Subcutaneous abdominal adipose tissue (tissue), 5 donors: ENCODE measurements around the gene CA12.
A peak's percentile ranks its signal among the peaks of the same experiment; 100 is the strongest.

Experiments
- H3K27ac ChIP-seq: one replicate; pipeline ENCODE4 v1.7.0; 2013; ENCODE audit warnings: low read depth, mild to moderate bottlenecking, inconsistent platforms, low read length, moderate library complexity
- H3K27me3 ChIP-seq, 5 donors: one replicate each; pipeline ENCODE4 v1.7.0; 2013; ENCODE audit warnings: low read length in 5 of 5, inconsistent platforms in 1 of 5; ENCODE audit not compliant: control insufficient read depth in 5 of 5, insufficient read depth in 4 of 5
- H3K36me3 ChIP-seq, 5 donors: one replicate each; pipeline ENCODE4 v1.7.0; 2013; ENCODE audit warnings: low read length in 5 of 5; ENCODE audit not compliant: control insufficient read depth in 5 of 5, insufficient read depth in 5 of 5
- H3K4me1 ChIP-seq, 5 donors: one replicate each; pipeline ENCODE4 v1.7.0; 2013; ENCODE audit warnings: low read length in 5 of 5, mild to moderate bottlenecking in 3 of 5, moderate library complexity in 1 of 5; ENCODE audit not compliant: control insufficient read depth in 5 of 5, insufficient read depth in 5 of 5
- H3K4me3 ChIP-seq, 5 donors: one replicate each; pipeline ENCODE4 v1.7.0; 2013; ENCODE audit warnings: low read length in 5 of 5, low read depth in 1 of 5
- H3K9ac ChIP-seq, 5 donors: one replicate each; pipeline ENCODE4 v1.7.0; 2013; ENCODE audit warnings: low read length in 5 of 5, mild to moderate bottlenecking in 4 of 5, moderate library complexity in 3 of 5
- H3K9me3 ChIP-seq, 5 donors: one replicate each; pipeline ENCODE4 v1.7.0; 2013; ENCODE audit warnings: low read length in 5 of 5; ENCODE audit not compliant: control insufficient read depth in 5 of 5
- donor health status: healthy.
- donor health status: healthy.
- donor health status: healthy.
- donor health status: healthy.
- donor health status: healthy.

The CA12 gene

GRCh38 chr15:63402498-63403253 is 21.0 kb upstream of the CA12 start:
- H3K27me3 ChIP-seq, result no peaks in the 10 kb centered on the region
- H3K9ac ChIP-seq, result no peak overlapping the region
- H3K4me1 ChIP-seq, result no peaks in the 10 kb centered on the region
- no peak overlapping the region for H3K4me3 ChIP-seq
- H3K27ac ChIP-seq, result no peak overlapping the region
- H3K36me3 ChIP-seq, result no peaks in the 10 kb centered on the region
- H3K9me3 ChIP-seq, result no peaks in the 10 kb centered on the region

DNA sequence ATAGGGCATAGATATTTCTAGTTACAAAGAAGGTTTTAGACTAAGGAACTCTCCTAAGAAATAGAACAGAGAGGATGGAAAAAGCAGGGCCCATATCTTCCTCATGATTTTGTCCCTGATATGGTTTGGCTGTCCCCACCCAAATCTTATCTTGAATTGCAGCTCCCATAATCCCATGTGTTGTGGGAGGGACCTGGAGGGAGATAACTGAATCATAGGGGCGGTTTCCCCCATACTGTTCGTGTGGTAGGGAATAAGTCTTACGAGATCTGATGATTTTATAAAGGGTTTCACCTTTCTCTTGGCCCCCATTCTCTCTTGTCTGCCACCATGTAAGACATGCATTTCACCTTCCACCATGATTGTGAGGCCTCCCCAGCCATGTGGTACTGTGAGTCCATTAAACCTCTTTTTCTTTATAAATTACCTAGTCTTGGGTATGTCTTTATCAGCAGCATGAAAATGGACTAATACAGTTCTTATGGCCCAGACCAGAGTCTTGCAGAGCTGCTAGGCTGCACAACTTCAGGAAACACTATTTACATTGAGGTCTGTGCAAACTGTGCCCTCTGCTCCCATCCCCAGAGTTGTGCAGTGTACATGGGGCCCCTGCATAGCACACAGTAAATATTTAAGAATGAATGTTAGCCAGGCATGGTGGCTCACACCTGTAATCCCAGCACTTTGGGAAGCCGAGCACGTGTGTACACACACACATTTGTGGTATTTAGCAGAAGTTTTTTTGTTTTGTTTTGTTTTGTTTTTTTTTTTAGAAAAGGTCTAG is 20.3 kb upstream of the CA12 start:
- no peak overlapping the region for H3K4me3 ChIP-seq
- H3K27me3 ChIP-seq, result no peaks in the 10 kb centered on the region
- no peaks in the 10 kb centered on the region for H3K4me1 ChIP-seq
- H3K9ac ChIP-seq, result no peak overlapping the region
- H3K27ac ChIP-seq, result no peak overlapping the region
- H3K36me3 ChIP-seq, result no peaks in the 10 kb centered on the region
- no peaks in the 10 kb centered on the region for H3K9me3 ChIP-seq

DNA sequence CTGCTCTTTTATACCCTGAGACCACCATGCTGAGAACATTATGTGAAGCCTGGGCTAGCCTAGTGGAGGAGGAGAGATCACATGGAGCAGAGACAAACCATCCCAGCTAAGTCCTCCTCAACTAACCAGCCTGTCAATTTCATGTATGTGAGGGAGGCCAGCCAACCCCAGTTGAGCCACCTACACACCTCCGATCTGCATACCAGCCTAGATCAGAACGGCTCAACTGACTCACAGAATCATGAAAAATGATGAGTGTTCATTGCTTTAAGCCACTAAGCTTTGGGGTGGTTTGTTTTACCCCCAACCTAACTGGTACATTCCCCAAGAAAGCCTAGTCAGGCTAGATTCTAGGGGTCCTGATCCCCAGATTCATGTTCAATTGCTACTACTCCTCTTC is 19.4 kb upstream of the CA12 start:
- H3K27ac ChIP-seq, result no peak overlapping the region
- no peak overlapping the region for H3K4me3 ChIP-seq
- H3K27me3 ChIP-seq, result no peaks in the 10 kb centered on the region
- H3K4me1 ChIP-seq, result no peaks in the 10 kb centered on the region
- no peak overlapping the region for H3K9ac ChIP-seq
- no peaks in the 10 kb centered on the region for H3K9me3 ChIP-seq
- H3K36me3 ChIP-seq, result no peaks in the 10 kb centered on the region

- Histone ChIP-seq H3K27me3 (no peaks in the 10 kb centered on the region), H3K36me3 (no peaks in the 10 kb centered on the region), H3K9ac (no peak overlapping the region), H3K27ac (no peak overlapping the region), H3K4me1 (no peaks in the 10 kb centered on the region), H3K4me3 (no peak overlapping the region), H3K9me3 (no peaks in the 10 kb centered on the region)
These were observed 16.8 kb upstream of the CA12 start for GRCh38 chr15:63398456-63398855.

- Histone ChIP-seq H3K4me3 (no peak overlapping the region), H3K36me3 (no peaks in the 10 kb centered on the region), H3K27me3 (no peaks in the 10 kb centered on the region), H3K9ac (no peak overlapping the region), H3K4me1 (peaks cover 0 to 14% (median 12%) of the 10 kb centered on the region in 5 donors), H3K27ac (no peak overlapping the region), H3K9me3 (no peaks in the 10 kb centered on the region)
These were observed 14.7 kb upstream of the CA12 start for GRCh38 chr15:63396152-63396928.

GRCh38 chr15:63395730-63396151 is 14.1 kb upstream of the CA12 start:
- Histone ChIP-seq H3K27ac (no peak overlapping the region), H3K4me3 (no peak overlapping the region), H3K9ac (no peak overlapping the region), H3K9me3 (no peaks in the 10 kb centered on the region), H3K36me3 (no peaks in the 10 kb centered on the region), H3K27me3 (no peaks in the 10 kb centered on the region), H3K4me1 (peaks cover 0 to 18% (median 13%) of the 10 kb centered on the region in 5 donors)

- Histone ChIP-seq H3K4me3 (peak overlapping the region in 1 of 5 donors; percentile 29), H3K36me3 (no peaks in the 10 kb centered on the region), H3K27ac (no peak overlapping the region), H3K4me1 (peaks cover 2 to 30% (median 23%) of the 10 kb centered on the region in 5 donors), H3K9ac (peak overlapping the region in 2 of 5 donors; percentile 26 to 44), H3K9me3 (no peaks in the 10 kb centered on the region), H3K27me3 (no peaks in the 10 kb centered on the region)
These were observed 10.8 kb upstream of the CA12 start for GRCh38 chr15:63392361-63393009.

DNA sequence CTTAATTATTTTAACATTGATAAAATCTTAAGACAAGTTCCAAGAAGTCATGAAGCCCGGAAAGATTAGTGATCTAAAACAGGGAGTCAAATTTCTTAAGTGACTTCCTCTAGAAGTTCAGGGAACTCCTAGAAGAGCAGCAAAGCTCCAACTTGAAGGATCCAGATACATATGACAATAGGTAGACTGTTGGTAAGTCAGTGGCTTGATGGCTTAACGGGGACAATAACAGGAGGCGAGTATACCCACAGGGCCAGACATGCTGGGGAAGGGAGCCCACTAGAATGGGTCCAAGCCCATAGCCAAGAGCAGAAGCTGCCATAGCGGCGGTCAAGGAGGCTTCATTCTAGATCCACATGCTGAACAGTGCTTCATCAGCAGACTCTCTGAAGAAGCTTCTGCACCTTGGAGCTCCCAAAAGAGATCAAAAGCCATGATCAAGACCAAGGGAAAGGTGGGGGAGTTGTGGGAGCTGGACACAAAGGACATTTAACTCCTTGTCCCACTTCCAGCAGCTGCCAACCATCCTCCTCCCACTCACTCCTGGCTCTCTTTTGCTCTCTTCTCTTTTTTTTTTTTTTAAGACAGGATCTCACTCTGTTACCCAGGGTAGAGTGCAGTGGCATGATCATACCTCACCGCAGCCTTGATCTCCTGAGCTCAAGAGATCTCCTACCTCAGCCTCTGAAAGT is 10.2 kb upstream of the CA12 start:
- H3K27me3 ChIP-seq, result no peaks in the 10 kb centered on the region
- H3K9me3 ChIP-seq, result no peaks in the 10 kb centered on the region
- H3K4me3 ChIP-seq, result peak overlapping the region in 1 of 5 donors; percentile 29
- H3K9ac ChIP-seq, result peak overlapping the region in 1 of 5 donors; percentile 44
- H3K27ac ChIP-seq, result no peak overlapping the region
- no peaks in the 10 kb centered on the region for H3K36me3 ChIP-seq
- H3K4me1 ChIP-seq, result peaks cover 2 to 30% (median 23%) of the 10 kb centered on the region in 5 donors

DNA sequence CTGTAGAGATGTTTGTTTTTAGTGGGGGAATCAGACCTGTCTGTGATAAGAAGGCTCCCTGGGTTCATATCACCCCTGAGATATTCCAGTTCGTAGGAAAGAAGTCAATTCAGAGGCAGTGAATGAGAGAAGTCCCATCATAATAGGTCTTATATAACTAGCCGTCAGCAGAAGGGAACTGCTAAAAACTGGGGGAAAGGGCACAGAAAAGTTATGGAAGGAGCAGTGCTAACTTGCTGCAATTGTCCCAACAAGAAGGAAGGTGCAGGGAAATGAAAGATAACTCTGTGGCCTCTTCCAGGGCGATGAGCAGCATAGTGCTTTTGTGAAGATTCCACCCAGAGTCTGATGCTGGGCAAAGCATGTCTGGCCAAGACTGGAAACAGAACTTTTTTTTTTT is 9.0 kb upstream of the CA12 start:
- H3K9me3 ChIP-seq, result peaks cover 0 to 4% (median 3%) of the 10 kb centered on the region in 5 donors
- H3K27ac ChIP-seq, result no peak overlapping the region
- H3K27me3 ChIP-seq, result no peaks in the 10 kb centered on the region
- H3K9ac ChIP-seq, result no peak overlapping the region
- no peaks in the 10 kb centered on the region for H3K36me3 ChIP-seq
- no peak overlapping the region for H3K4me3 ChIP-seq
- H3K4me1 ChIP-seq, result peaks cover 2 to 30% (median 23%) of the 10 kb centered on the region in 5 donors
